HG02623 (cell line): Measurements from ENCODE around the gene COPZ2.

ENCODE experiments used
- ATAC-seq: cut with Tn5 transposase; IDR thresholded peaks from one replicate; pipeline ENCODE4 v1.9.1; 2021; ENCODE audit warnings: moderate library complexity; ENCODE audit not compliant: unreplicated experiment

COPZ2 gene

GRCh38 chr17:48031966-48032365 lies 5.6 kb downstream of the COPZ2 start:
- ATAC-seq = no peak

- no peak for ATAC-seq
Measured at GRCh38 chr17:48030531-48030930, 7.1 kb downstream of the COPZ2 start.

DNA sequence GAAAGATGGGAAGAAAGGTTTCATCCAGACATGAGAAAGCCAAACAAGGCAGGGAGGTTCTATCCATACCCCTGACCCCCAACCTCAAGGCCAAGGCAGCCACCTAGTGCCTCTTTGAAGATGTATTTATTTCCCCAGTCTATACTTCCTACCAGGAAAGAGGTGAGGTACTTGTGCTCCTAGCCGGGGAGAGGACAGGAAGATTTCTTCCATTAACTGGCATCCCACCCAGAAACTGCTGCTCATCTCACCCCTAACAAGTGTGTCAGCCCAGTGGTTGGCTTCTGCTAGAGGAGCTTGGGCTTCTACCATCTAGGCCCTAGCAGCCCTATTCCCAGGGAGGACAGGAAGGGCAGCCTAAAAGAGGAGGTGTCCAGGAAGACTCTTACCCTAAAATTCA lies 8.9 kb downstream of the COPZ2 start:
- ATAC-seq = no peak

DNA sequence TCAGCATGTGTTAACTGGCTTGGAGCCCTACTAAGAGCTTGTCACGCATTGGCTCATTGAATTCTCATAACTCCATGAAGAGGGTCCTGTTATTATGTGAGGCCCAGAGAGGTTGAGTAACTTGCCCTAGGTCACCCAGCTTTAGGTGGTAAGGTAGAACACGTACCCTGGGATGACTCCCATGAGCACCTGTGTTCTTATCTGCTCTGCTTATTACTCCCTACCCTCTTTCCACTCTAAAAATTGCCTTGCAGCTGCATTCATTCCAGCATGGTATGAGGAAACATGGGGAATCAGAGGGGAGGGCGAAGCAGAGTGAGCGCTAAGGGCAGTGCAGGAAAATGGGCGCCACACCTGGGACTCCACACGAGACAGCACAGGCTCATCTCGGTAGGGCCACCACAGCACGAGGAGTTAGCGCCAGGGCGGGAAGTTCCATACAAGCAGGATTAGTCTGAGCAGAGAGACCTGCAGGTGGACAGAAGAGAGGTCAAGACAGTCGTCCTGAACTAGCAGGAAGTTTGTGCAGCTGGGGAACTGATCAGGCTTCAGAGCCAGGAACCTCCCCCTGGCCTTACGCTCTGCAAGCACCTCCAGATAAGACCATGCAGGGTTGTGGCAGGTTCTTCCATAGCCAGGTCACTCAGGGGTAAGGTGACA lies 10.1 kb downstream of the COPZ2 start:
- ATAC-seq = no peak

- ATAC-seq = no peak
Measured at GRCh38 chr17:48026502-48027321, 10.9 kb downstream of the COPZ2 start.

- ATAC-seq = no peak
Measured at GRCh38 chr17:48025904-48026501, 11.6 kb downstream of the COPZ2 start.

GRCh38 chr17:48025040-48025903 lies 12.3 kb downstream of the COPZ2 start:
- ATAC-seq = peak; percentile 80

DNA sequence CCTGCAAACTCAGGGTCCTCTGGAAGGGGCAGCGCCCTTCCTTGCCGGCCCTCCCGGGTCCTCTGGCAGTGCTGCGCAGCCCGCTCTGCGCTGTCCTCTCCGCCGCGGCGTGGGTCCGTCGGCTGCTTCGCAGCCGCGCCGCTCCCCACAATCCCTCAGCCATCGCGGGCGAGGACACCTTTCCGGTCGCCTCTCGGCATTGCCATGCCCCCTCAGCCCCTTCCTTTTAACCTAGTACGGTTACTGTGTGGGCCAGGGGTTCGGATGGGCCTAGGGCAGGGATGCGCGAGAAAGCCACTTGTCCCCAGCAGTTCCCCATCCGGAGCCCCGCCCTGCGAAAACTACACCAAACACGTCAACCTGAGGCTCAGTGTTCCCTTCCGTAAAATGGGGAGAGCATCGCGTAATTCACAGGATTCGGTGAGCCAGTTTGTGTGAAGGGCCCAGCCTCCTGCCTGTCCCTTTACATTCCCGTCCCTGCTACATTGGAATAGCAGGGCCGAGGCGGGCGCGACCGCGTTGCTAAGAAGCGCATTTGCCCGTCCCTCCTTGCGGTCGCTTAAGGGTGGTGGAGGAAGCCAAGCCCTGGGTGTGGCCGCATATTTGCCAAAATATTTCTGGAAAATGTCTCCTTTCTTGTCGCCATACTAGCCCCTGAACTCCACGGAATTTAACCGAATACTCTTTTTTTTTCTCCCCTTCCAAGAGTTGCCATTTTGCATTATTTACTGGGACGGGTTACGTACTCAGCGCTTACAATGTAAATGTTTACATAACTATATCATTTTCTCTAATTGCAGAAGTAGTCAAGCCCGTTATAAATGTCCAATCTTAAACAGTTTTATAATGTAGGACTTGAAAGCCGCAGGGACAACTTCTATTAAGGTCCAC lies 13.2 kb downstream of the COPZ2 start:
- ATAC-seq = no peak

- no peak for ATAC-seq
Measured at GRCh38 chr17:48023400-48024148, 14.0 kb downstream of the COPZ2 start.

GRCh38 chr17:48022901-48023300 lies 14.7 kb downstream of the COPZ2 start:
- no peak for ATAC-seq

DNA sequence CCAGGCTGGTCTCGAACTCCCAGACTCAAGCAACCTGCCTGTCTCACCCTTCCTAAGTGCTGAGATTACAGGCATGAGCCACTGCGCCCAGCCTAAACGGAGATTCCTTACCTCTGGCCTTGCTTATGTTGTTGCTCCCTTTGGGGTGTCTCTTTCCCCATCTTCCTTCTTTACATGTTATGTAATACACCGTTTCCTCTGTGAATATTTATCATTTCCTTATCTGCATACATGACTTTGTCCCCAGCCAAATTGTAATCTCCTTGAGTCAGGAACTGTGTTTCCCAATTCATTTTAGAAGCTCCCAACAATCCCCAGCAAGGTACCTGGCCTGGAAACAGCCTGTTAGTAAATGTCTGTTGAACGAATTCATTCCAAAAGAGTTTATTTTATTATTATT lies 15.7 kb downstream of the COPZ2 start:
- ATAC-seq = no peak

DNA sequence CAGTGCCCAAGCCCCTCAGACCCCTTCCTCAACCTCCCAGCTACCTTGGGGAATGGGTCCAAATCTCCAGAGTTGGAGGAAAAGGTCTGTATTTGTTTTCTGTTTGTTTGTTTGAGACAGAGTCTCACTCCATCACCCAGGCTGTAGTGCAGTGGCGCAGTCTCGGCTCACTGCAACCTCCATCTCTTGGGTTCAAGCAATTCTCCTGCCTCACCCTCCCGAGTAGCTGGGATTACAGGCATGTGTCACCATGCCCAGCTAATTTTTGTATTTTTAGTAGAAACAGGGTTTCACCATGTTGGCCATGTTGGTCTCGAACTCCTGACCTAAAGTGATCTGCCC lies 19.8 kb downstream of the COPZ2 start:
- ATAC-seq = peak; percentile 10

DNA sequence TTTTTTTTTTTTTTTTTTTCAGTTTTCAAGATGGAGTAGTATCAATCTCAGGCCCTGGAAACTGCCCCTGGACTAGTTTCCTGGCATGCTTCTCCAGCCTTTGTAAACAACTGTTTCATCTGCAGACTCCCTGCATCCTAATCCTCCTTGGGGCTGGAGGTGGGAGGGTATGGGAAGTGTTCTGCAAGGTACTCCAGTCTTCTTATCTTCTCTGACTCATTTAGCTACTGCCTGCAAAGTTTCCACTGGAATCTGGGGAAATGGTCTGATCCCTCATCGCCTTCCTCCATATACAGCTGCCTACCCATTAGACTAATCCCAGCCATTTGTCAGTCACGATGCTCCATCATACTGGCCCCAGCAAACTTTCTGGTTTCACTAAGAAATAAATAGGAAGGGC lies 21.5 kb downstream of the COPZ2 start:
- ATAC-seq = no peak

- no peak for ATAC-seq
Measured at GRCh38 chr17:48014595-48015111, 22.9 kb downstream of the COPZ2 start.

GRCh38 chr17:48013876-48014594 lies 23.6 kb downstream of the COPZ2 start:
- no peak for ATAC-seq

DNA sequence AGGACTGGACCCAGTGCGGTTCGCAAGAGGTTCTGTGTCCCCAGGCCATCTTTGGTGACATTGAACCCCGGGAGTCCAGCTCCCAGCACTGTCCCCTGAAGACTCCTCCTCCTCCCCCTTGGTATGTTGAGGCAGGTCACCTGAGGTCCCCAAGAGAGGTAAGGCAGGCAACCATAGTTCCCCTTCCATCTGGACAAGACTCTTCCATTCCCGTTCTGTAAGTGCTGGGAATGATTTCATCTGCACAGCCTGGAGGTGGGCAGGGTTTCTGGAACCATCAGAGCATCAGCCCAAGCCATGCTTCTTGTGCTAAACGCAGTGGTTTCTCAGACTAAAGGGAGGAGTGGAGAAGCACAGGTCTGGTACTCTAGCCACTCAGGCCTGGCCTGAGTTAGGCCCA lies 24.9 kb downstream of the COPZ2 start:
- no peak for ATAC-seq

GRCh38 chr17:48012151-48012520 lies 25.5 kb downstream of the COPZ2 start:
- no peak for ATAC-seq

GRCh38 chr17:48011405-48012150 lies 26.0 kb downstream of the COPZ2 start:
- ATAC-seq = no peak
